DOHH2 (cell line): ENCODE measurements around the gene NEK11.

Experiments used
- H3F3A ChIP-seq: fragments of 200-600 bp; sonication (generic), shearing (Covaris generic); 2 replicates; pipeline ENCODE4 v1.6.0; 2016; ENCODE audit warnings: antibody characterized with exemption, mild to moderate bottlenecking; ENCODE audit not compliant: control insufficient read depth, insufficient read depth
- H3K27ac ChIP-seq: fragments of 200-600 bp; sonication (generic); 2 replicates; pipeline ENCODE4 v1.5.1; 2014; ENCODE audit warnings: low read depth, mild to moderate bottlenecking, low read length, moderate library complexity
- H3K27me3 ChIP-seq: fragments of 200-600 bp; sonication (generic); 2 replicates; pipeline ENCODE4 v1.6.1; 2014; ENCODE audit warnings: mild to moderate bottlenecking, low read length, mixed read lengths; ENCODE audit not compliant: control insufficient read depth
- H3K36me3 ChIP-seq: fragments of 200-600 bp; sonication (generic); 2 replicates; pipeline ENCODE4 v1.6.1; 2014; ENCODE audit warnings: mild to moderate bottlenecking, low read length, moderate library complexity, mixed read lengths; ENCODE audit not compliant: control insufficient read depth
- H3K4me1 ChIP-seq: fragments of 200-600 bp; sonication (generic); 2 replicates; pipeline ENCODE4 v1.6.1; 2014; ENCODE audit warnings: mild to moderate bottlenecking, low read length, mixed read lengths; ENCODE audit not compliant: control insufficient read depth
- H3K4me2 ChIP-seq: fragments of 200-600 bp; sonication (generic); 2 replicates; pipeline ENCODE4 v1.6.0; 2014; ENCODE audit warnings: mild to moderate bottlenecking, low read length, moderate library complexity
- H3K4me3 ChIP-seq: fragments of 200-600 bp; sonication (generic); 2 replicates; pipeline ENCODE4 v1.5.1; 2014; ENCODE audit warnings: mild to moderate bottlenecking, low read length, mixed read lengths
- H3K79me2 ChIP-seq: fragments of 200-600 bp; sonication (generic); 2 replicates; pipeline ENCODE4 v1.6.1; 2014; ENCODE audit warnings: mild to moderate bottlenecking, low read length, mixed read lengths; ENCODE audit not compliant: control insufficient read depth
- H3K9me2 ChIP-seq: fragments of 200-600 bp; sonication (generic); replicated peaks from 2 replicates; pipeline ENCODE4 v1.6.1; 2014; ENCODE audit warnings: mild to moderate bottlenecking, low read length, mixed read lengths; ENCODE audit not compliant: control insufficient read depth
- H3K9me3 ChIP-seq: fragments of 200-600 bp; sonication (generic); 2 replicates; pipeline ENCODE4 v1.6.1; 2014; ENCODE audit warnings: antibody characterized with exemption, low read length, mixed read lengths; ENCODE audit not compliant: control insufficient read depth, insufficient read depth
- H4K20me1 ChIP-seq: fragments of 200-600 bp; sonication (generic); 2 replicates; pipeline ENCODE4 v1.6.0; 2014; ENCODE audit warnings: low read depth, mild to moderate bottlenecking, antibody characterized with exemption, low read length, moderate library complexity; ENCODE audit not compliant: control insufficient read depth, insufficient read depth
- EZH2phosphoT487 ChIP-seq: fragments of 200-600 bp; sonication (generic); IDR thresholded peaks from 2 replicates; pipeline ENCODE4 v1.6.1; 2017; ENCODE audit warnings: borderline replicate concordance, mild to moderate bottlenecking, antibody characterized with exemption, low read length, moderate library complexity, mixed read lengths
- TF ChIP-seq, protein P1 (sequence below): fragments of 200-600 bp; sonication (generic); IDR thresholded peaks from one replicate; pipeline ENCODE4 v1.5.1; 2014; ENCODE audit warnings: antibody characterized with exemption, mild to moderate bottlenecking, low read depth, low read length; ENCODE audit not compliant: poor library complexity, severe bottlenecking

Gene NEK11

DNA sequence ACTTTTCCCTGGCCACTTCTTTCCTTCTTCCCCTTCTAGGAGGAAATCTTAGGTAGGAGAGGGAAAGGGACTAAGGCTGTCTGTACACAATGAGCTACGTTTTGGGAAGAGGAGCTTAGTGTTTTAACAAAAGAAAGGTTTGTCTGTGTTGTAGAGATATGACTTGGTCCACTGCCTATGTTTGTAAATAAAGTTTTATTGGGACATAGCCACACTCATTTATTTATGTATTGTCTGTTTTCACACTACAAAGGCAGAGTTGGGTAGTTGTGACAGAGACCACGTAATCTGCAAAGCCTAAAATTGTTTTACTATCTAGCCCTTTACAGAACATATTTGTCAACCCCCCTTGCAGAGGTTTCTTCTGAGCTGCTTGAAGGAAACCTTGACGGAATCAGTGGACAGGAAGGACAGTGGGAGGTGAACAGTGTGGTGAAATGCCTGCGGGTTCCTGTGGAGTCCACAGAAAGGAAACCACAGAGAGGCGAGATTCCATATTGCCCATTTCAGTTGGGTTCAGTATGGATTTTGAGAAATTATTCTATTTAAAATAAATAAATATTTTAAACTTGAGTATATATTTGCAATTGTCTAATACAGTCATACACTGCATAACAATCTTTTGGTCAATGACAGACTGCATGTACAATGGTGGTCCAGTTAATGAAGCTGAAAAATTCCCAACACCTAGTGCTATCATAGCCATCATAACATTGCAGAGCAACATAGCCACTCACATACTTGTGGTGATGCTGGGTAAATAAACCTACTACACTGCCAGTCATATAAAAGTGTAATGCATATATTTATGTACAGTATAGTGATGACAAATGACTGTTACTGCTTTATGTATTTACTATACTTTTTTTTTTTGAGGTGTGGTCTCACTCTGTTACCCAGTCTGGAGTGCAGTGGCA, 197.0 kb downstream of the NEK11 start:
- no peaks in the 10 kb centered on the region for H4K20me1 ChIP-seq
- H3K79me2 ChIP-seq = no peaks in the 10 kb centered on the region
- no peak overlapping the region for H3K4me2 ChIP-seq
- H3F3A ChIP-seq = no peaks in the 10 kb centered on the region
- H3K9me3 ChIP-seq = no peaks in the 10 kb centered on the region
- H3K27me3 ChIP-seq = no peaks in the 10 kb centered on the region
- no peaks in the 10 kb centered on the region for H3K36me3 ChIP-seq
- H3K4me3 ChIP-seq = no peak overlapping the region
- no peaks in the 10 kb centered on the region for H3K9me2 ChIP-seq
- TF ChIP-seq, protein P1, sequence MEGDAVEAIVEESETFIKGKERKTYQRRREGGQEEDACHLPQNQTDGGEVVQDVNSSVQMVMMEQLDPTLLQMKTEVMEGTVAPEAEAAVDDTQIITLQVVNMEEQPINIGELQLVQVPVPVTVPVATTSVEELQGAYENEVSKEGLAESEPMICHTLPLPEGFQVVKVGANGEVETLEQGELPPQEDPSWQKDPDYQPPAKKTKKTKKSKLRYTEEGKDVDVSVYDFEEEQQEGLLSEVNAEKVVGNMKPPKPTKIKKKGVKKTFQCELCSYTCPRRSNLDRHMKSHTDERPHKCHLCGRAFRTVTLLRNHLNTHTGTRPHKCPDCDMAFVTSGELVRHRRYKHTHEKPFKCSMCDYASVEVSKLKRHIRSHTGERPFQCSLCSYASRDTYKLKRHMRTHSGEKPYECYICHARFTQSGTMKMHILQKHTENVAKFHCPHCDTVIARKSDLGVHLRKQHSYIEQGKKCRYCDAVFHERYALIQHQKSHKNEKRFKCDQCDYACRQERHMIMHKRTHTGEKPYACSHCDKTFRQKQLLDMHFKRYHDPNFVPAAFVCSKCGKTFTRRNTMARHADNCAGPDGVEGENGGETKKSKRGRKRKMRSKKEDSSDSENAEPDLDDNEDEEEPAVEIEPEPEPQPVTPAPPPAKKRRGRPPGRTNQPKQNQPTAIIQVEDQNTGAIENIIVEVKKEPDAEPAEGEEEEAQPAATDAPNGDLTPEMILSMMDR = no peak
- TF ChIP-seq EZH2phosphoT487 = no peak
- no peak overlapping the region for H3K27ac ChIP-seq
- H3K4me1 ChIP-seq = no peaks in the 10 kb centered on the region

DNA sequence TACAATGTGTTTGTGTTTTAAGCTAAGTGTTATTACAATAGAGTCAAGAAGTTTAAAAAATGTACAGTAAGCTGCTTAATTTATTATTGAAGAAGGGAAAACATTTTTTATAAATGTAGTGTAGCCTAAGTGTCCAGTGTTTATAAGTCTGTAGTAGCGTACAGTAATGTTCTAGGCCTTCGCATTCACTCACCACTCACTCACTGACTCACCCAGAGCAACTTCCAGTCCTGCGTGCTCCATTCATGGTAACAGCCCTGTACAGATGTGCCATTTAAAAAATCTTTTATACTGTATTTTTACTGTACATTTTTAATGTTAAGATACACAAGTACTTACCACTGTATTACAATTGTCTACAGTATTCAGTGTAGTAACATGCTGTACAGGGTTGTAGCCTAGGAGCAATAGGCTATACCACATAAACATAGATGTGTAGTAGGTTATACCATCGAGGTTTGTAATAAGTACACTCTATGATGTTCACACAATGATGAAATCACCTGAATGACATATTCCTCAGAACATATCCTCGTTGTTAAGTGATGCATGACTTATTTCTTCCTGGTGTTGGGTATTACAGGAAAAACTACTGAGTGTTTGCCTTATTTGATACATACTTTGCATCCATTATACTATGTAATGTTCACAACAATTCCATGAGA, 198.3 kb downstream of the NEK11 start:
- Histone ChIP-seq H3K9me3 (no peaks in the 10 kb centered on the region), H3K4me2 (no peak overlapping the region), H3K36me3 (no peaks in the 10 kb centered on the region), H3K79me2 (no peaks in the 10 kb centered on the region), H3K27me3 (no peaks in the 10 kb centered on the region), H3K4me1 (no peaks in the 10 kb centered on the region), H3K4me3 (no peak overlapping the region), H3F3A (no peaks in the 10 kb centered on the region), H3K9me2 (no peaks in the 10 kb centered on the region), H4K20me1 (no peaks in the 10 kb centered on the region), H3K27ac (no peak overlapping the region)
- TF ChIP-seq EZH2phosphoT487 = no peak
- TF ChIP-seq, protein P1 = no peak

DNA sequence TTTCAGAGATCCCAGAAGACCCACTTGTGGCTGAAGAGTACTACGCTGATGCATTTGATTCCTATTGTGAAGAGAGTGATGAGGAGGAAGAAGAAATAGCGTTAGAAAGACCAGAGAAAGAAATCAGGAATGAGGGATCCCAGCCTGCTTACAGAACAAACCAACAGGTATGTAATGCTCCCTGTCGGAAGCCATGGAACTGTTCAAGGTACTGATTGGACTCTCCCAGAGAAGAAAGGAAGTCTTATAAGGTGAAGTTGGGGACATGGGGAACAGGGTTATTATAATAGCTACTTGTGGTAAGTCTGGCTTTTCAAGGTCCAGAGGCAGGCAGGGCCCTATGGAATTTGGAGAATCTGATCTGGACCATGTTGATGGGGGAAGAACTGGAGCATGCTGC, 201.8 kb downstream of the NEK11 start:
- H3K27me3 ChIP-seq = no peaks in the 10 kb centered on the region
- no peak overlapping the region for H3K27ac ChIP-seq
- H3K4me1 ChIP-seq = no peaks in the 10 kb centered on the region
- H3K9me3 ChIP-seq = no peaks in the 10 kb centered on the region
- H3K79me2 ChIP-seq = no peaks in the 10 kb centered on the region
- TF ChIP-seq, protein P1 = no peak
- no peak for TF ChIP-seq EZH2phosphoT487
- no peaks in the 10 kb centered on the region for H4K20me1 ChIP-seq
- H3F3A ChIP-seq = no peaks in the 10 kb centered on the region
- no peak overlapping the region for H3K4me2 ChIP-seq
- H3K36me3 ChIP-seq = no peaks in the 10 kb centered on the region
- H3K4me3 ChIP-seq = no peak overlapping the region
- H3K9me2 ChIP-seq = no peaks in the 10 kb centered on the region
